Stimulated activated CD8-positive, alpha-beta memory T cell treated with anti-CD3 and anti-CD28 coated beads, Interleukin-7, amount 100 ng/mL, for 24 hours (primary cell): ENCODE results near the gene MED15.

Experiments
- DNase-seq: peaks from one replicate; pipeline ENCODE4 v3.0.0-alpha.2; 2020; ENCODE audit warnings: low read depth

Gene MED15

GRCh38 chr22:20626811-20627210 lies 119.4 kb downstream of the MED15 start:
- DNase-seq: no peak

- DNase-seq: no peak
Observed at GRCh38 chr22:20627432-20627831, 120.0 kb downstream of the MED15 start.

- DNase-seq: no peak
Observed at GRCh38 chr22:20628081-20628939, 120.9 kb downstream of the MED15 start.

GRCh38 chr22:20629401-20629800 lies 122.0 kb downstream of the MED15 start:
- DNase-seq: no peak

- DNase-seq: no peak
Observed at GRCh38 chr22:20630873-20631617, 123.6 kb downstream of the MED15 start.

- no peak for DNase-seq
Observed at GRCh38 chr22:20632082-20632481, 124.7 kb downstream of the MED15 start.

GRCh38 chr22:20632518-20632917 lies 125.1 kb downstream of the MED15 start:
- no peak for DNase-seq

- DNase-seq: no peak
Observed at GRCh38 chr22:20634560-20635226, 127.3 kb downstream of the MED15 start.

GRCh38 chr22:20635227-20635591 lies 127.8 kb downstream of the MED15 start:
- DNase-seq: no peak

GRCh38 chr22:20636075-20636812 lies 128.8 kb downstream of the MED15 start:
- no peak for DNase-seq

- DNase-seq: no peak
Observed at GRCh38 chr22:20636945-20637344, 129.5 kb downstream of the MED15 start.
